H1 (cell line): Measurements from ENCODE around the gene EXOC1L. TPM values are rescaled to one million over a fixed set of nuclear protein-coding genes. Genes with fewer than 3 reads are reported as not detected.

Experiments
- CTCF ChIA-PET: fragments of 300-600 bp; sonication (Branson Sonifier 250); formaldehyde crosslinking; loops from one replicate; lab custom pipeline; 2021; ENCODE audit not compliant: partially characterized antibody; lab: Charles Lee
- POLR2A ChIA-PET: fragments of 300-600 bp; sonication (Branson Sonifier 250); formaldehyde crosslinking; loops from one replicate; lab custom pipeline; 2021; ENCODE audit warnings: inconsistent platforms; ENCODE audit not compliant: partially characterized antibody; lab: Charles Lee
- DNase-seq, 2 experiments: peaks; one replicate each; pipeline versions ENCODE4 v3.0.0 to v3.0.0-alpha.2; 2010 to 2022; ENCODE audit warnings: low spot score in 2 of 2, low read depth in 1 of 2, mixed read lengths in 1 of 2
- FAIRE-seq: peaks from 2 replicates; lab custom pipeline; 2011; peaks lifted over from hg19 to GRCh38; lab: Jason Lieb, UNC
- H2AFZ ChIP-seq: 2 replicates; pipeline ENCODE4 v1.8.1; 2012; ENCODE audit warnings: low read length, inconsistent platforms
- H2AK5ac ChIP-seq: 2 replicates; pipeline ENCODE4 v1.6.1; 2013; ENCODE audit warnings: low read depth, low read length
- H2BK120ac ChIP-seq: replicated peaks from 2 replicates; pipeline ENCODE3; 2013; ENCODE audit warnings: low read depth, low read length, inconsistent platforms
- H2BK12ac ChIP-seq: 2 replicates; pipeline ENCODE4 v1.6.1; 2013; ENCODE audit warnings: low read depth, low read length
- H2BK15ac ChIP-seq: 2 replicates; pipeline ENCODE4 v1.6.1; 2013; ENCODE audit warnings: low read length
- H2BK20ac ChIP-seq: 2 replicates; pipeline ENCODE4 v1.6.1; 2013; ENCODE audit warnings: low read length
- H2BK5ac ChIP-seq: 2 replicates; pipeline ENCODE4 v1.6.1; 2013; ENCODE audit warnings: low read depth, low read length
- H3K14ac ChIP-seq: 2 replicates; pipeline ENCODE4 v1.6.1; 2013; ENCODE audit warnings: inconsistent platforms; ENCODE audit not compliant: insufficient read length
- H3K18ac ChIP-seq: 2 replicates; pipeline ENCODE4 v1.6.1; 2013; ENCODE audit warnings: low read length; ENCODE audit errors: extremely low read depth
- H3K23ac ChIP-seq: 2 replicates; pipeline ENCODE4 v1.6.1; 2013; ENCODE audit warnings: inconsistent platforms; ENCODE audit not compliant: insufficient read length
- H3K23me2 ChIP-seq: 2 replicates; pipeline ENCODE4 v1.6.1; 2013; ENCODE audit warnings: low read depth, low read length
- H3K27ac ChIP-seq: 2 replicates; pipeline ENCODE4 v1.6.1; 2011; ENCODE audit warnings: low read depth, low read length, inconsistent platforms
- H3K27me3 ChIP-seq, 4 experiments: replicated peaks in 1 of 4; 1 replicate in 1 of 4; 2 replicates in 3 of 4; pipeline versions ENCODE4 v1.6.1 to v1.8.1; 2011 to 2013; ENCODE audit warnings: low read length in 3 of 4, mild to moderate bottlenecking in 3 of 4, inconsistent platforms in 2 of 4, mixed read lengths in 2 of 4, moderate library complexity in 1 of 4; ENCODE audit not compliant: control insufficient read depth in 3 of 4, insufficient read depth in 3 of 4; ENCODE audit errors: extremely low read depth in 1 of 4
- H3K36me3 ChIP-seq, 4 experiments: 2 replicates each; pipeline versions ENCODE4 v1.6.1 to v1.8.1; 2011 to 2013; ENCODE audit warnings: mild to moderate bottlenecking in 4 of 4, low read length in 3 of 4, moderate library complexity in 2 of 4, control low read depth in 1 of 4, inconsistent platforms in 1 of 4; ENCODE audit not compliant: insufficient read depth in 4 of 4, control insufficient read depth in 2 of 4
- H3K4ac ChIP-seq: replicated peaks from 2 replicates; pipeline ENCODE3; 2013; ENCODE audit warnings: low read length, low read depth, mixed read lengths, inconsistent platforms; ENCODE audit not compliant: insufficient read length
- H3K4me1 ChIP-seq, 4 experiments: replicated peaks in 1 of 4; 1 replicate in 1 of 4; 2 replicates in 3 of 4; pipeline versions ENCODE4 v1.6.1 to v1.8.1; 2011 to 2013; ENCODE audit warnings: low read length in 3 of 4, inconsistent platforms in 2 of 4, mixed read lengths in 1 of 4; ENCODE audit not compliant: insufficient read depth in 4 of 4, control insufficient read depth in 3 of 4
- H3K4me2 ChIP-seq, 2 experiments: 2 replicates each; pipeline versions ENCODE4 v1.6.1 to v1.8.1; 2011 to 2013; ENCODE audit warnings: low read depth in 2 of 2, low read length in 2 of 2, control low read depth in 1 of 2, inconsistent platforms in 1 of 2, mild to moderate bottlenecking in 1 of 2; ENCODE audit not compliant: insufficient read depth in 1 of 2
- H3K4me3 ChIP-seq, 4 experiments: fragments of 200-600, 300-600 bp in 1 of 4; sonication (generic), shearing (Covaris generic), sonication (Bioruptor Twin) in 1 of 4; 2 replicates each; pipeline versions ENCODE4 v1.5.1 to v1.8.1; 2011 to 2016; ENCODE audit warnings: low read length in 4 of 4, low read depth in 3 of 4, control low read depth in 2 of 4, inconsistent platforms in 2 of 4, mild to moderate bottlenecking in 2 of 4, mixed read lengths in 1 of 4, moderate library complexity in 1 of 4; ENCODE audit not compliant: insufficient read depth in 2 of 4; ENCODE audit errors: extremely low read depth in 1 of 4
- H3K56ac ChIP-seq: replicated peaks from 2 replicates; pipeline ENCODE3; 2013; ENCODE audit warnings: low read depth, mild to moderate bottlenecking, mixed read lengths, low read length, inconsistent platforms; ENCODE audit not compliant: insufficient read length
- H3K79me1 ChIP-seq: 2 replicates; pipeline ENCODE4 v1.6.1; 2013; ENCODE audit warnings: low read depth, low read length, control low read depth
- H3K79me2 ChIP-seq, 2 experiments: 2 replicates each; pipeline versions ENCODE4 v1.6.1 to v1.8.1; 2012 to 2013; ENCODE audit warnings: low read length in 2 of 2, mild to moderate bottlenecking in 2 of 2, inconsistent platforms in 1 of 2; ENCODE audit not compliant: insufficient read depth in 2 of 2, control insufficient read depth in 1 of 2
- H3K9ac ChIP-seq, 4 experiments: replicated peaks in 1 of 4; 1 replicate in 1 of 4; 2 replicates in 3 of 4; pipeline versions ENCODE4 v1.6.1 to v1.8.1; 2011 to 2013; ENCODE audit warnings: low read depth in 3 of 4, low read length in 3 of 4, control low read depth in 2 of 4, mild to moderate bottlenecking in 2 of 4, moderate library complexity in 2 of 4, inconsistent platforms in 1 of 4; ENCODE audit errors: extremely low read depth in 1 of 4
- H3K9me3 ChIP-seq, 2 experiments: 2 replicates each; pipeline versions ENCODE4 v1.6.1 to v1.8.1; 2012 to 2013; ENCODE audit warnings: mild to moderate bottlenecking in 2 of 2, moderate library complexity in 2 of 2, control low read depth in 1 of 2, inconsistent platforms in 1 of 2, low read depth in 1 of 2, low read length in 1 of 2, mixed read lengths in 1 of 2; ENCODE audit not compliant: insufficient read depth in 2 of 2
- H4K20me1 ChIP-seq, 2 experiments: replicated peaks in 1 of 2; 2 replicates each; pipeline versions ENCODE3 to v1.8.1; 2011 to 2013; ENCODE audit warnings: inconsistent platforms in 2 of 2, low read length in 2 of 2, mild to moderate bottlenecking in 1 of 2; ENCODE audit not compliant: insufficient read depth in 2 of 2, control insufficient read depth in 1 of 2
- H4K5ac ChIP-seq: 2 replicates; pipeline ENCODE4 v1.6.1; 2013; ENCODE audit warnings: low read length, low read depth, mixed read lengths, inconsistent platforms; ENCODE audit not compliant: insufficient read length
- H4K8ac ChIP-seq: 2 replicates; pipeline ENCODE4 v1.8.0; 2013; ENCODE audit warnings: mild to moderate bottlenecking, moderate library complexity, low read length, inconsistent platforms; ENCODE audit not compliant: insufficient read depth; ENCODE audit errors: extremely low read depth
- H4K91ac ChIP-seq: replicated peaks from 2 replicates; pipeline ENCODE3; 2013; ENCODE audit warnings: low read length, mixed read lengths, inconsistent platforms; ENCODE audit not compliant: insufficient read length
- KDM1A ChIP-seq: fragments of 200-600, 300-600 bp; sonication (generic); IDR thresholded peaks from 2 replicates; pipeline ENCODE4 v1.7.1; 2016; ENCODE audit warnings: mild to moderate bottlenecking, low read length, borderline replicate concordance
- KDM5A ChIP-seq: fragments of 200-600 bp; IDR thresholded peaks from 2 replicates; pipeline ENCODE4 v1.7.1; 2012; ENCODE audit warnings: mild to moderate bottlenecking, low read length, inconsistent platforms, mixed read lengths
- RAD21 ChIP-seq, 2 experiments: IDR thresholded peaks in 1 of 2; conservative IDR thresholded peaks in 1 of 2; 2 replicates each; pipeline ENCODE4 v1.6.1; 2011; ENCODE audit warnings: low read depth in 2 of 2, low read length in 2 of 2, improper control_type of control experiment in 1 of 2, inconsistent platforms in 1 of 2, mild to moderate bottlenecking in 1 of 2, moderate library complexity in 1 of 2
- WGBS, 2 experiments: shearing (Covaris generic) in 1 of 2; methylation state at CpG; one replicate each; pipeline versions ENCODE4 v1.1.6 to v1.1.7; 2013 to 2015; ENCODE audit warnings: low lambda C conversion rate in 2 of 2, mixed read lengths in 2 of 2, inconsistent platforms in 1 of 2, low coverage in 1 of 2, missing lambda C conversion rate in 1 of 2; ENCODE audit not compliant: insufficient replicate concordance in 2 of 2, insufficient coverage in 1 of 2, insufficient read length in 1 of 2; ENCODE audit errors: extremely low coverage in 1 of 2, missing lambda C conversion rate in 1 of 2; 5-methylcytosine and 5-hydroxymethylcytosine counted together
- polyA plus RNA-seq, 7 experiments: library from polyadenylated mRNA; depleted of rRNA in 3 of 7; stranded (reverse) in 5 of 7; unstranded in 2 of 7; fragments of >200 nt in 5 of 7; fragments of 200-250 nt in 2 of 7; gene quantifications; 1 replicate in 5 of 7; 2 replicates in 1 of 7; 4 replicates in 1 of 7; pipeline versions ENCODE4 v1.2.1 to v1.2.3, GENCODE V29; 2011 to 2013; ENCODE audit warnings: missing spikeins in 2 of 7, mixed read lengths in 2 of 7
- total RNA-seq: library from RNA; stranded (reverse); fragmentation: NEBNext Ultra II Directional; extraction: Animal tissue kit (Norgen Biotek cat#: 25700); gene quantifications from 2 replicates; pipeline ENCODE4 v1.2.1, GENCODE V29; 2021
- TF ChIP-seq, protein P1 (sequence below): IDR thresholded peaks from 2 replicates; pipeline ENCODE4 v1.6.1; 2012; ENCODE audit warnings: low read length, inconsistent platforms

EXOC1L gene
- total and polyA plus RNA-seq, 2 of the 8 experiments (the other 6 are each of a cell fraction or from before 2014, with no cell fraction given), result 0.08 TPM; not detected in 1

DNA sequence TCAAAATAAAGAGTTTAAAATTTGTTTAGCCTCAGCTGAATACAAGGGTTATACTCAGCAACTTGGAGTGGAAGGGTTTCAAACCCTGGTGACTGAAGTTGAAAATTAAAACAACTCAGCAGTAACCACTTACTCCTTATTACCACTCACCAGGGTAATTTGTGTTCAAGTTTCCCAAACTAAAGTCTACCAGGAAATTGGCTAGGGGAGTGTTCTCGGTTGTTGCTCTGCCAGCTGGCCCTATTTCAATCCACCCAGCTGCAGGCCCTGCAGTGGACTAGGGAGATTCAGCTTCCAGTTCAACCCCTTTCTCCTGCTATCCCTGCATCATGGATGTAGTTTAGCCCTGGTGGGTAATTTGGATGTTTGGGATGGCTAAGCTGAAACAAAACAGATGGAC lies 37.8 kb upstream of the EXOC1L start:
- FAIRE-seq (no peak), DNase-seq (no peak)
- Histone ChIP-seq H2AK5ac (no peak overlapping the region), H3K9ac (no peak overlapping the region), H3K4ac (no peak overlapping the region), H3K56ac (no peak overlapping the region), H2BK20ac (no peak overlapping the region), H3K27ac (no peak overlapping the region), H2BK5ac (no peak overlapping the region), H3K23ac (no peak overlapping the region), H3K79me2 (no peaks in the 10 kb centered on the region), H2BK120ac (no peak overlapping the region), H3K27me3 (no peaks in the 10 kb centered on the region), H3K79me1 (no peaks in the 10 kb centered on the region), H3K9me3 (no peaks in the 10 kb centered on the region), H4K8ac (no peak overlapping the region), H3K4me2 (no peak overlapping the region), H3K4me3 (no peak overlapping the region), H3K36me3 (no peaks in the 10 kb centered on the region), H4K20me1 (no peaks in the 10 kb centered on the region), H2BK15ac (no peak overlapping the region), H2BK12ac (no peak overlapping the region), H4K91ac (no peak overlapping the region), H2AFZ (no peak overlapping the region), H3K14ac (no peak overlapping the region), H4K5ac (no peak overlapping the region), H3K23me2 (no peaks in the 10 kb centered on the region), H3K4me1 (no peaks in the 10 kb centered on the region), H3K18ac (no peak overlapping the region)
- TF ChIP-seq KDM1A (no peak), KDM5A (no peak), RAD21 (IDR thresholded peaks at IDR 0.05 in 1 of 2, conservative IDR thresholded peaks at IDR 0.05 in 1 of 2; ENCODE audit: low read depth in 2 of 2, low read length in 2 of 2) (no peak)
- TF ChIP-seq, protein P1, sequence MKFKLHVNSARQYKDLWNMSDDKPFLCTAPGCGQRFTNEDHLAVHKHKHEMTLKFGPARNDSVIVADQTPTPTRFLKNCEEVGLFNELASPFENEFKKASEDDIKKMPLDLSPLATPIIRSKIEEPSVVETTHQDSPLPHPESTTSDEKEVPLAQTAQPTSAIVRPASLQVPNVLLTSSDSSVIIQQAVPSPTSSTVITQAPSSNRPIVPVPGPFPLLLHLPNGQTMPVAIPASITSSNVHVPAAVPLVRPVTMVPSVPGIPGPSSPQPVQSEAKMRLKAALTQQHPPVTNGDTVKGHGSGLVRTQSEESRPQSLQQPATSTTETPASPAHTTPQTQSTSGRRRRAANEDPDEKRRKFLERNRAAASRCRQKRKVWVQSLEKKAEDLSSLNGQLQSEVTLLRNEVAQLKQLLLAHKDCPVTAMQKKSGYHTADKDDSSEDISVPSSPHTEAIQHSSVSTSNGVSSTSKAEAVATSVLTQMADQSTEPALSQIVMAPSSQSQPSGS, result no peak
- POLR2A ChIA-PET, result no interaction called here
- CTCF ChIA-PET, result no interaction called here
- WGBS, 2 experiments, result 94% methylated on average over 1 of the region's 1 CpG; no CpG with 5 or more reads in 1 of the 2 experiments
